ENCODE measurements around the gene GALNT18. TPM values are rescaled to one million over a fixed set of nuclear protein-coding genes. Genes with fewer than 3 reads are reported as not detected.

Gene GALNT18
- total RNA-seq, 1 experiment from 2014 or later, result 14.1 TPM

GRCh38 chr11:11279956-11280689 lies 341.7 kb downstream of the GALNT18 start:
- Mint-ChIP-seq H3K27me3 (ENCODE audit: insufficient read depth, unreplicated experiment) (no peaks in the 10 kb centered on the region), H3K4me1 (ENCODE audit: insufficient read depth, unreplicated experiment) (no peaks in the 10 kb centered on the region), H3K4me3 (ENCODE audit: unreplicated experiment) (no peak overlapping the region), H3K36me3 (ENCODE audit: insufficient read depth, unreplicated experiment) (peaks cover 4% of the 10 kb centered on the region), H3K9me3 (ENCODE audit: unreplicated experiment) (no peaks in the 10 kb centered on the region), H3K27ac (ENCODE audit: low read depth, unreplicated experiment) (no peak overlapping the region)
- intact Hi-C loops (cut with micrococcal nuclease), result no loop called here
- POLR2A ChIA-PET, result interaction anchor here (0.6 to 0.7 kb wide), 2 partner anchors 9 to 139 kb away, joined by 3 read pairs; no protein-coding TSS in a partner anchor
- no peak for TF ChIP-seq CTCF (IDR thresholded peaks at IDR 0.05; ENCODE audit: unreplicated experiment)
- CTCF ChIA-PET, result interaction anchor here (0.7 to 1.3 kb wide), 4 partner anchors 8 to 508 kb away, joined by 3 to 6 read pairs (median 4); no protein-coding TSS in a partner anchor
- no peak for DNase-seq (ENCODE audit: unreplicated experiment)
- BruUV-seq (replicated peaks), result no TSS peak

GRCh38 chr11:11272254-11272653 lies 349.6 kb downstream of the GALNT18 start:
- DNase-seq (ENCODE audit: unreplicated experiment), result no peak
- intact Hi-C loops (cut with micrococcal nuclease), result no loop called here
- no peak overlapping the region for H3K27ac Mint-ChIP-seq (ENCODE audit: low read depth, unreplicated experiment)
- POLR2A ChIA-PET, result no interaction called here
- no peaks in the 10 kb centered on the region for H3K36me3 Mint-ChIP-seq (ENCODE audit: insufficient read depth, unreplicated experiment)
- no peaks in the 10 kb centered on the region for H3K9me3 Mint-ChIP-seq (ENCODE audit: unreplicated experiment)
- H3K27me3 Mint-ChIP-seq (ENCODE audit: insufficient read depth, unreplicated experiment), result no peaks in the 10 kb centered on the region
- TF ChIP-seq CTCF (IDR thresholded peaks at IDR 0.05; ENCODE audit: unreplicated experiment), result no peak
- BruUV-seq (replicated peaks), result no TSS peak
- H3K4me1 Mint-ChIP-seq (ENCODE audit: insufficient read depth, unreplicated experiment), result no peaks in the 10 kb centered on the region
- CTCF ChIA-PET, result interaction anchor here (1.1 to 1.3 kb wide), 2 partner anchors 8 to 244 kb away, joined by 3 to 6 read pairs; no protein-coding TSS in a partner anchor
- no peak overlapping the region for H3K4me3 Mint-ChIP-seq (ENCODE audit: unreplicated experiment)

- Mint-ChIP-seq H3K27me3 (ENCODE audit: insufficient read depth, unreplicated experiment) (no peaks in the 10 kb centered on the region), H3K9me3 (ENCODE audit: unreplicated experiment) (no peaks in the 10 kb centered on the region), H3K4me1 (ENCODE audit: insufficient read depth, unreplicated experiment) (no peaks in the 10 kb centered on the region), H3K36me3 (ENCODE audit: insufficient read depth, unreplicated experiment) (no peaks in the 10 kb centered on the region), H3K4me3 (ENCODE audit: unreplicated experiment) (no peak overlapping the region), H3K27ac (ENCODE audit: low read depth, unreplicated experiment) (no peak overlapping the region)
- ChIA-PET CTCF (interaction anchor here (1.2 to 1.7 kb wide), 2 partner anchors 234 to 242 kb away, joined by 4 read pairs; no protein-coding TSS in a partner anchor), POLR2A (no interaction called here)
- intact Hi-C loops (cut with micrococcal nuclease), result no loop called here
- no peak for TF ChIP-seq CTCF (IDR thresholded peaks at IDR 0.05; ENCODE audit: unreplicated experiment)
- no peak for DNase-seq (ENCODE audit: unreplicated experiment)
- BruUV-seq (replicated peaks), result no TSS peak
These were observed 351.5 kb downstream of the GALNT18 start for GRCh38 chr11:11270236-11270775.

GRCh38 chr11:11268706-11269105 lies 353.1 kb downstream of the GALNT18 start:
- POLR2A ChIA-PET, result no interaction called here
- CTCF ChIA-PET, result interaction anchor here (0.6 to 7.9 kb wide), 6 partner anchors 231 to 475 kb away, joined by 3 to 63 read pairs (median 4); no protein-coding TSS in a partner anchor
- intact Hi-C loops (cut with micrococcal nuclease), result loop anchor here (5.0 to 10.0 kb wide), 2 partner anchors 324 to 476 kb away; no protein-coding TSS in a partner anchor
- Mint-ChIP-seq H3K4me1 (ENCODE audit: insufficient read depth, unreplicated experiment) (peaks cover 3% of the 10 kb centered on the region), H3K27me3 (ENCODE audit: insufficient read depth, unreplicated experiment) (no peaks in the 10 kb centered on the region), H3K27ac (ENCODE audit: low read depth, unreplicated experiment) (no peak overlapping the region), H3K36me3 (ENCODE audit: insufficient read depth, unreplicated experiment) (no peaks in the 10 kb centered on the region), H3K9me3 (ENCODE audit: unreplicated experiment) (no peaks in the 10 kb centered on the region), H3K4me3 (ENCODE audit: unreplicated experiment) (no peak overlapping the region)
- BruUV-seq (replicated peaks), result no TSS peak
- TF ChIP-seq CTCF (IDR thresholded peaks at IDR 0.05; ENCODE audit: unreplicated experiment), result no peak
- DNase-seq (ENCODE audit: unreplicated experiment), result no peak

Data from MCF 10A (cell line).